Activated CD4-positive, CD25-positive, alpha-beta regulatory T cell treated with anti-CD3 and anti-CD28 coated beads, Interleukin-2, amount 50 U/mL, for 72 hours (primary cell): ENCODE measurements around the gene NPEPL1.
"Not testable (repeated sequence)": the region's sequence is repeated elsewhere in the genome, so short reads cannot be mapped to it uniquely, and the experiment has no call there.

Source experiments
- DNase-seq: peaks from one replicate; pipeline ENCODE4 v3.0.0; 2021

NPEPL1 gene, protein sequence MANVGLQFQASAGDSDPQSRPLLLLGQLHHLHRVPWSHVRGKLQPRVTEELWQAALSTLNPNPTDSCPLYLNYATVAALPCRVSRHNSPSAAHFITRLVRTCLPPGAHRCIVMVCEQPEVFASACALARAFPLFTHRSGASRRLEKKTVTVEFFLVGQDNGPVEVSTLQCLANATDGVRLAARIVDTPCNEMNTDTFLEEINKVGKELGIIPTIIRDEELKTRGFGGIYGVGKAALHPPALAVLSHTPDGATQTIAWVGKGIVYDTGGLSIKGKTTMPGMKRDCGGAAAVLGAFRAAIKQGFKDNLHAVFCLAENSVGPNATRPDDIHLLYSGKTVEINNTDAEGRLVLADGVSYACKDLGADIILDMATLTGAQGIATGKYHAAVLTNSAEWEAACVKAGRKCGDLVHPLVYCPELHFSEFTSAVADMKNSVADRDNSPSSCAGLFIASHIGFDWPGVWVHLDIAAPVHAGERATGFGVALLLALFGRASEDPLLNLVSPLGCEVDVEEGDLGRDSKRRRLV

DNA sequence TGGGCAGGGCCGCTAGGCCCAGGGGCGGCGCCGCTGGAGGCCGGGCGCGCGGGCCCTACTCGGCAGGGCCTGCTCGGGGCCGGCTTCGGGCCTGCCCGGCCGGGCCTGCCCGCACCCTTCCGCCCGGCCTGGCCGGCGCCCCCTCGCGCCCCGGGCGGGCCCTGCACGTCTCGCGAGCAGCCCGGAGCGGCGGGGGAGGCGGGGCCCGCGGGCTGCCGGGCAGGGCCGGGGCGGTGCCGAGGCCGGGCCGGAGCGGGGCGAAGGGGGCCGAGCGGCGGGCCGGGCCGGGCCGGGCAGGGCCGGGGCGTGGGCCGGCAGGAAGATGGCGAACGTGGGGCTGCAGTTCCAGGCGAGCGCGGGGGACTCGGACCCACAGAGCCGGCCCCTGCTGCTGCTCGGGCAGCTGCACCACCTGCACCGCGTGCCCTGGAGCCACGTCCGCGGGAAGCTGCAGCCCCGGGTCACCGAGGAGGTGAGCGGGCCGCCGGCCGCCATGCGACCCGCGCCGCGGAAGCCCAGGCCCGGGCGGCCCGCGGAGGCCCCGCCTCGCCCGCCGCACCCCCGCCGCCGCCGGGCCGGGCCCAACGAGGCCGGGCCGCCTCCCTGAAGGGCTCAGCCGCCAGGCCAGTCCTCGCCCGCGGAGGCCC, at the start of gene NPEPL1:
Gene NPEPL1, plus strand, starts transcription at position 222 of the 647 bp plus-strand sequence. Its CDS starts 101 bp downstream, at position 323.
- DNase-seq: peak; percentile 82

DNA sequence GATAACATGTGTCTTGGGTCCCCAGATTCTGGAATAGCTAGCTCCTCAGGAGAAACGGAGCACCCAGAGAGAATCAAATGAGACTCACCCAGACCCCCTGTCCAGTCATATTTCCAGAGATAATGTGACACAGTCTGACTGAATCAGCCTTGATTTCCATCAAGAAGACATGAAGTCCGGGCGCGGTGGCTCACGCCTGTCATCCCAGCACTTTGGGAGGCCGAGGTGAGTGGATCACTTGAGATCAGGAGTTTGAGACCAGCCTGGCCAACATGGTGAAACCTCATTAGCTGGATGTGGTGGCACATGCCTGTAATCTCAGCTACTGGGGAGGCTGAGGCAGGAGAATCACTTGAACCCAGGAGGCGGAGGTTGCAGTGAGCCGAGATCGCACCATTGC, 49.7 kb upstream of the NPEPL1 start:
- not testable (repeated sequence) for DNase-seq

DNA sequence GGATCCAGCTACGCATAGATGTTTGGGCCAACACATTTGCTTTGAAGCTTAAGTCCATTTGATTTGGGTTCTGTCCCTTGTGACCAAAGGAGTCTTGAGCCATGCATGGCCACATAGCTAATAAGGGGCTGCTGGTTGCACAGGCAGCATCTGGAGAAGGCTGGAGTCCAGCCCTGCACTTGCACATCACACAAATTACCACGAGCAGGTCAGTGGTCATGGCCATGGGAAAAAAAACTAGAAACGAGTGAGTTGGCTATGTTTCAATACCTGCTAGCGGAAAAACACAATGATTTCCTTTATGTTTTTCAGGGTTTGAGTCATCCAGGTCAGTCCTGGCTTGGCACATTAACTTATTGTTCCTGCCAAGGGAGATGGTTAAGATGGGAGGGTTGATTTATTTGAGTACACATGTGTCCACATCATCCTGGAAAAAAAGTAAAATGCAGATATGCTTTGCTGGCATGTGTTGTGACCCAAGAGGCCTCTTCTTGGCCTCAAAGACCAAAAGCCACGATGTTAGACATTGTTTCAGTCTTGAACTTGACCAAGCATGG, 47.1 kb upstream of the NPEPL1 start:
- DNase-seq: no peak

DNA sequence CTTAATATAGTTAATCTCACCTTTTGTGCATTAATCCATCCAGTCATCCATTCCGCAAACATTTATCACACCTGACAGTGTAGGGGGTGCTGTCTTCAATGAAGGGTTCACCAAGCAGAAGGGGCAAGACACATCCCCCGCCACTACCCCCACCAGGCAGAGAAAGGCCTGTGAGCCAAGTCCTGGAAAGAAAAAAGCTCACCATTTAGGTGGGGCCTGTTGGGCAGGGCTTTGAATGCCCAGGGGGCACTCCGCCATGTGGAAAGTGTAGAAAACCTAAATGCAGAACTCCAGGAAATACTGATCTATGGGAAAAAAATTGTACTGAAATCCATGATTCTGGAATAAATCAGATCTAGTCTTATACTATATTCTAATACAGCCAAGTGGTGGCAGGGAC, 46.3 kb upstream of the NPEPL1 start:
- DNase-seq: no peak

DNA sequence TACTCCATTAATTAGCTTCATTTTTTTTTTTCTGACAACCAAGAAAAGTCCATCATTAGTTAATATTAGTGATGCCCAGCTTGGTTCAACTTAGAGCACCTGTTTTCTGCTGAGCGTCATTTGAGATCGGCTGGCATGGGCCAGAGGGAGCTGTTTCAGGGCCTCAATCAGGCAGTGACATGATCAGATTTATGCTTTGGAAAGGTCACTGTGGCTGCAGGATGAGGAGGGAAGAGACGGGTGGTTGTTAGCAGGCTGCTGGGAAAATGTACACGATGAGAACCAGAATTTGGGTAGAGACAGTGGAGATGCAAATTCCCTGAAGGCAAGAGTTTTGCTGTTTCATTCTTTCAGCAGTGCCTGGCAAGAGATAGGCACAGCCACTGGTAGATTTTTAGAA, 45.9 kb upstream of the NPEPL1 start:
- no peak for DNase-seq

DNA sequence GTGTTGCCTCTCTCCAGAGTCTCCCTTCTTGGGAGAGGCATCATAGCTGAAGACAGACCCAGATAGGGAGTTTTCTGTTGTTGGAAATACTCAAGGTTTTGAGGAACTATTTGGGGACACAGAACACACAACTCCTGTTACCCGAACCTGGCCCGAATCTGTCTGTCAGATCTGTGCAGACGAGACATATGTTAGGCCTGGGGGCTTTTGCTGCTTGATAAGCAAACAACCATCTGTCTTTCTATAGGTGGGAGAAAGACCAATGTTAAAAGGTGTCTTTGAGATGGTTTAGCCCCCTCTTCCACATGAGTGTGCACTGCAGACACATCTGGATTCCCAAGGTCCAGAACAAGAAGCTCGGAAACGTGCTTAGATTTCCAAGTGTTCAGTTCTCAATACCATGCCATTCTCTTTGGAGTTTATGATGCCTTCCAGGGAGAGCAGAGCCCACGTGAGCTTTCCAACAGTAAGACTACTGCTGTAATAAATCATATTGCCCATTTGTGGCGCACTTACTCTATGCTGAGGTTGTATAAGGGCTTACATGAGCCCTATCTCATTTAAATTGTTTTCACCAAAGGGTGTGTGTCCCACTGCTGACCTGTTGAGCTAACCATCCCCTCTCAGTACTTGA, 45.3 kb upstream of the NPEPL1 start:
- DNase-seq: no peak

DNA sequence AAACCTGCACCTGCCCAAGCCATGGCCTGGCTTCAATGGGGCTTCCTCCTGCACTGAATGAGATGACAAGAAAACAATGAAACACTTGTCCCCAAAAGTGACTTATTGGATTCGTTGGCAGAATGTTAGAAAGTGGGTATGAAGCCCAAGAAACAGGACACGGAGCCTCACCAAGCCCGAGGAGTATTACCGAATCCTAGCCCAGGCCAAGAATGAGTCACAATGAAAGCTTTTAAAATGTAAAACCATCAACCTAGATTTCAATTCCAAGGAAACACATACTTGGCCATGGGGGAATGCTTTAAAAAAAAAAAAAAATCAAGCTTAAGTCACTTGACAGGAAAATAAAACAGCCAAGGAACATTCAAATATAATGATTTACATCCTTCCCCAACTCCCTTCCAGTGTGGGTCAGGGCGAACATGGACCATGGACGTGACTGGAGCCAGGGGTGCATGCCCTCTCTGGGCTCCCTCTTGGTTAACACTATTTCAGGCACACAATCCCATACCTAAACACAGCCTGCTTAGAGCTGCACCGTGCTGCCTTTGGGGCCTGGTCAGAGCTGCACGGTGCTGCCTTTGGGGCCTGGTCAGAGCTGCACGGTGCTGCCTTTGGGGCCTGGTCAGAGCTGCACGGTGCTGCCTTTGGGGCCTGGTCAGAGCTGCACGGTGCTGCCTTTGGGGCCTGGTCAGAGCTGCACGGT, 44.7 kb upstream of the NPEPL1 start:
- DNase-seq: no peak

DNA sequence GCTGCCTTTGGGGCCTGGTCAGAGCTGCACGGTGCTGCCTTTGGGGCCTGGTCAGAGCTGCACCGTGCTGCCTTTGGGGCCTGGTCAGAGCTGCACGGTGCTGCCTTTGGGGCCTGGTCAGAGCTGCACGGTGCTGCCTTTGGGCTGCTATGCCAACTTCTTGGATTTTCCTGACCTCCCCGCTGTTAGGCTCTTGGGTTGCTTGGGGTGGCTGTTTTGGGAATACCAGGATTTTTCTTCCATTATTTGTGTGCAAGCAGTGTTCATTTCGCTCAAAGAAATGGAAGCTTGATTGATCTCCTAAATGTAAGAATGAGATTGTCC, 44.1 kb upstream of the NPEPL1 start:
- not testable (repeated sequence) for DNase-seq

DNA sequence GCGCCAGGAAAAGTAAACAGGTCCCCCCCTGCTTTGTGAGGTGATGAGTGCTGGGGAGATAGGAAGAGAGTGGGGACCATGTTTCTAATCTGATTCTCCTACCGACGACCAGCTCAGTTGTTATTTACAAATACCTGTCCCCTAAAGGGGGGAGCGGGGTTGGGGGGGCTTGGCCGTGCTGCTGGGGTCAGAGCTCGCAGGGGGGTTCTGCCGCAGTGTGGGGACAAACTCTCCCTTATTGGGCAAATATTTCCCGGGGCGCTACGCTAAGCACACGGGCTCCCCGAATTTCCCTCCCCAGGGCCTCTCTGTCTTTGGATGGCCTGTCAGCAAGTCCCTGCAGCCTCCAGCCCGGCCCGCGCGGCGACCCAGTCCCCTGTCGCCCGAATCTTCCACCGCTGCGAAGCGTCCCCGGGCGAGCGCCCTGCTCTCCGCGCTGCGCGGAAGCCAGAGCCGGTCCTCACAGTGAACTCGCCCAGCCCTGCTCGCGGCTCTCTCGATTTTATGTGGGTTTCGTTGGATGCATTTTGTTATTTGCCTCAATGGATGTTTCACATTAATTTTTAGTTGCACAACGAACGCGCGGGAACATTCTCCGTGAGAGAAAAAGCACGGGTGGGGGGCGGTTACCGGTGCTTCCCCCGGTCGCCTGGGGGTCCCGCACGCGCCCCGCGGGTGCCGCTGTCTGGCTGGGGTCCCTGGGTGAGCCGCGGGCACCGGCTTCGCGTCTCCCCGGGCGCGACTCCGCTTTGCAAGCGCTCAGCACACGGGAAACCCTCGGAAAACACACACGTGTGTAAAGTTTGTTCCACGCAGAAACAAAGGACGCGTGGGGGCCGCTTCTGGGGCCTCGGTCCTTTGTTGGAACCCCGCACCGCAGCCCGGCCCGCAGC, 43.1 kb upstream of the NPEPL1 start:
- DNase-seq: peak; percentile 51

DNA sequence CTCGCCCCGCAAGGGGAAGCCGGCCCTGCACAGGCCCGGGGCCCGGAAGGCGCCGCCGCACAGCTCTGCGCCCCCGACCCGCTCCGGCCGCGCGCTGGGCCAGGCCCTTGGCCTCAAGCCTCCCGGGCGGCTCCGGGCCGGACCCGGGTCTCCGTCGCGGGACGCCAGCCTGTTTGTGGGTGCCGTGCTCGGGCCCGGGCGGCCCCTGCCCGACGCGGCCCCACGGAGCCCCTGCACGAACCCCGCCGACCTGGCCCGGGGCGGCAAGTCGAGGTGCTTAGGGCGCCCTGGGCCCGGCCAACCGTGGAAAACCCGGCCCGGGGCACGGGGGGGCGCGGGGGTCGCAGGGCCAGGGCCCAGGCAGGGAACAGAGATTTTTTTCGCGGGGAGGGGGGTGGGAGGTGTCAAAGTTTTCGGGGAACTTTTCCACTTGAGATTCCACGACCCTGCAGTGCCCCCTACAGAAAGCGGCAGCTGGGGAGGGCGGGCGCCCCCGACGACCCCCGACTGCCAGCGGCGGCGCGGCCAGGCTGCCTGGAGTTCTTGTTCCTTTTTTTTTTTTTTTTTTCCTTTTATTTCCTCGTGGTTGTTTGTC, 42.3 kb upstream of the NPEPL1 start:
- DNase-seq: peak; percentile 60

DNA sequence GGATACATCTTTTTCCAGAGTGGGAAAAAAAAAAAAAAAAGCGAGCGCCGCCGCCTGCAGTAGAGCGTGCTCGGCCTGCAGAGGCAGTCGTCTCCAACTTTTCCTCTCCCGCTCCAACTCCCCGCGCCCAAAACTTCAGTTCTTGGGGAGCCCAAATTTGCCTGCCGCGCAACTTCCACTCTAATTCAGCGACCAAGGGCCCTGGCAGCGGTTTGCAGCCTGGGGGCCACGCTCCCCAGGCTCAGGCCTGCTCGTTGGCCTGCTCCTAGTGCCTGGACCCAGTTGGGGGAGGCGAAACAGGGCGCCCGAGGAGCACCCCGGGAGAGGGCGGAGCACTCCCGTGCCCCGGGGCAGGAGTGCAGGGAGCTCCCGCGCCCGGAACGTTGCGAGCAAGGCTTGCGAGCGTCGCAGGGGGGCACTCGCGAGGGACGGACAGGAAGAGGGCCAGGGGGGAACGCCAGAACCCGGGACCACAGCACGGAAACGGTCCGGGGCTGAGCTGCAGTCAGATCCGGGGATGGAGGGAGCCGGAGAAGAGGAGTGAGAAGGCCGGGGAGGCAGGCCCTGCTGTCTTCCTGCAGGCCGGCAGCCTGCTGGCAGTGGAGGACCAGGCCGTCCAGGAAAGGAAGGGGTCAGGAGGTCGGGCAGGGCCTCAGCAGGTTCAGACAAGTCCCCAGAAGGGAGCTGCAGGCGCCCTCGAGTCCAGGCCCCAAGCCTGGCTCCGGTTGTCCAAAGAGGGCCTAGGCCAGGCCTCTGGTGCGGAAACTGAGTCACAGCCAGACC, 41.6 kb upstream of the NPEPL1 start, which contains the start of gene STX16:
Gene STX16, plus strand, starts transcription at position 508 of the 783 bp plus-strand sequence. CDS start 724 bp downstream, outside the sequence.
- DNase-seq: peak; percentile 83

DNA sequence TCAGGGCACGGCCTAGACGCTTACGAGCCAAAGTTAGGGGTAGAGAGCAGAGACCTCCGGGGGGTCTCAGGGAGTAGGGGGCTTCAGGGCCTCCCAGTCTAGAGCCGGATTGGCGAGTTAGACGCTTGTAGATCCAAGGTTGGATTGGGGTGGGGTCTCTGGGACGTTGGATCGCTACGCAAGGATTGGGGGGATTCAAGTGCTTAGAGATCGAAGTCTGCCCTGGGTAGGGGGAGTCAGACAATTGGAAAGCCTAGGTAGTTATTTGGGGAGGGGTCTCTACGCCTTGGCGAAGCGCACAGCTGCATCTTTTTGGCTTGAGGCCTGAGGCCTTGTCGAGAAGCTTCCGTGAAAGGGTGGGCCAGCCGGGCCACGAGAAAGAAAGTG, 41.0 kb upstream of the NPEPL1 start:
- no peak for DNase-seq

DNA sequence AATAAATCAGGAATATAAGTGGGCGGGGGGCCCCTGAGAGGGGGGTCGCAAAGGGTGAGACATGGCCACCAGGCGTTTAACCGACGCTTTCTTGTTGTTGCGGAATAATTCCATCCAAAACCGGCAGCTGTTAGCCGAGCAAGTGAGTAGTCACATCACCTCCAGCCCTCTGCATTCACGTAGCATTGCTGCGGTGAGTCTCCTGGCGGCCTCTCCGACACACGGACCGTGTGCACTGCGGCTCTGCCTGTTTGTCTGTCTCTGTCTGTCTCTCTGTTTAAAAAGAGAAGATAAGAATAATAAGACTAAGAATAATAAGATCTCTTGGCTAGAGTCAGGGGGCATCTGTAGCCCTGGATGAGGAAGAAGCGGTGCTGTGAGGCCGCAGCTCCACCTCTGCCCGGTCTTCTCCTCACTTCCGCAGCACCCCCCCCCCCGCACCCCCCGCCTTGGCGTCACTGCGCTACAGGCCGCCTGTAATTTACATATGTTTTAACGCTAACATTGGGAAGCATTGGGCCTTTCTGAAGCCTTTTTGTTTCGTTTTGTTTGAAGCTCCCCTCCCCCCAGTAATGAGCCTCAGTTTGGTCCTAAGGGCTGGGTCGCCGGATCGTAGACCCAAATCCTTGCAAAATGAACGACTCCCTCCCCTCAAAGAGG, 40.5 kb upstream of the NPEPL1 start:
- DNase-seq: peak; percentile 69

DNA sequence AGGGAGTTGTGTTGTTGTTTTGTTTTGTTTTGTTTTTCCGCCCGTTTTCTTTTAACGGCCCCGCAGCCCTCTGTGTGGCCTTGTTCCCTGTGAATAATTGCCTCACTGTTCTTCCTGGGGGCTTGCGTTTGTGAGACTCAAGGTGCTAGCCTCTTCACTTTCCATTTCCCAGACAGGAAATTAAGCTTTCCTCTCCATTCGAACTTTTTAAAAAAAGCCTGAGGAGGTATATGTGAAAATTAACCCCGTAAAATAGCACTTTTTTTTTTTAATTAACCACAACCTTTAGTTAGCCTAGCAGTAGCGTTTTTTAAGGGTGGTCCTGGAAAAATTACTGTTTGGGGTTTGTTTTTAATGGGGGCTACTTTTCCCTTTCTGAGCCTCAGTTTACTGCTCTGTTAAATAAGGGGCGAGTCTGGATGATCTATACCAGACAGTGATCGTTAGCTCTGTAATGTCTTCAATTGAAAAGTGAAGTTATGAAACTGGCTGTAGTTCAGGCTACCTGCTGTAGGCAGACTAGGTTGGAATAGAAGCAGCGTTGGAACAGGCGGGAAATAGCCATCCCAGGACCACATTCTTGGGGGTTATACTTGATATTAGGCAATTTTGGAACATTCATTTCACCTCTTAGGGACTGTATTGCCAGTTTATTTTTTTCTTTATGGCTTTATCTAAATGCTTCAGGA, 39.9 kb upstream of the NPEPL1 start:
- DNase-seq: no peak

DNA sequence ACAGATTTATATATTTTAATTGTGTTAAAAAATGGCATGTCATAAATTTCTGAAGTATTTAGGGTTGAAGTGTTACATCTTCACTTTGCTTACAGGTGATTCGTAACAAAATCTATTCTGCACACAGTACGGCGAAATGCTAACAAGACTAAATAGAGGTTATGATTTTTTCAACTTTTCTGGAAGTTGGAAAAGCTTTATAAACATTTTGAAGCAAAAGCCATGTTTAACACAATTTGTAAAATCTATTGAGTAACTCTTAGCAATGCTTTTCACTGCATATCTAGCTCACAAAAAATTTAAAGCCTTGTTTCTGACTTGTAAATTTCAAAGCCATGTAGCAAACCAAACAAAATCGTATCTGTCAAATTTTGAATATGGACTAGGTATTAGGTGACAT, 38.3 kb upstream of the NPEPL1 start:
- no peak for DNase-seq

DNA sequence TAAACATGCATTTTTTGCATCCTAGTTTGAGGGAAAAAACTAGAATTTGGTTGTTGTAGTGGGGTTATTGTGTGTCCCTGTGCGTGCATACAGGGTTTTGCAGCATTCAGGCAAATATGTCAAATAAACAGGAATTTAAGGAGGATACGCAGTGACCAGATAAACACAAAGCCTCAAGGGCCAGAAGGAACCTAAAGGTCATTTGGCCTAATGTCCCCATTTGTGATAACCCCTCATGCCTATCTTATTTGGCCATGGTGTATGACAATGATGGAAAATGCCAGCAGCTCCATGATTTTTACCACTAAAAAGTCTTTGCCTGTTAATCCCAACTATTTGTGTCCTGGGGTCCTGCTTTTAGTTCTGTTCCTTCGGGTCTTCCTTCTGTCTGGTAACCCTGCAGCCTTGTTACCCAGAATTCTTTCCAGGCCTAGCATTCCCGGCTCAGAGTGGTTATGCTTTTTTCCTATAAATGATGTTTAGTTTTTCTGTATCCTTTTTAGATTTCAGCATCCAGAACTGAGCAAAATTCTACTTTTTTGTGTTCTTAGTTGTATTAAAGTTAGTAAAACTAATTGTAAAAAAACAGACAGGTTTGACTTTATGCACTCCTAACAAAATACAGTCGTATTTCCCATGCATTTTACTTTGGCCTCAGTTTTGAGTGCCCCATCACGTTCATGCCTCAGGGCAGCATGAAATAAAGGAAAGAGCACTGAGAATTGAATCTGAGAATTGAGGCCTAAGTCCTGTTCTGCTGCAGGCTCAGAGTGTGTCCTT, 37.1 kb upstream of the NPEPL1 start:
- DNase-seq: no peak

DNA sequence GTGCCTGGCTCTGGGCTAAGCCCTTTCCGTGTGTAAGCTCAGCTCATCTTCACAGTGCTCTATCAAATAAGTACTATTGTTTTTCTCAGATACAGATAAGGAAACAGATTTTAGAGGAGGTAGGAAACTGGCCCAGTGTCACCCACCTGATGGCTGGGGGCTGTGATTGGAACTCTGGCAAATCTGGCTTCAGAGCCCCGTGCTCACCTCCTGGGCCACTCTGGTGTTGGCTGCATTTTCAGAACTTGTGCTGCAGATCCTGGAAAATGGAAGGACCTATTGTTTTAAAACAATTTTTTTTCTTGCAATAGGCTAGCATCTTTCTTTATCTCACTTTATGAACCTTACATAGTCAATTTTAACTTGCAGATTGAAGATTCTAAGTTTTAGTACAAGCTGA, 35.8 kb upstream of the NPEPL1 start:
- DNase-seq: no peak

DNA sequence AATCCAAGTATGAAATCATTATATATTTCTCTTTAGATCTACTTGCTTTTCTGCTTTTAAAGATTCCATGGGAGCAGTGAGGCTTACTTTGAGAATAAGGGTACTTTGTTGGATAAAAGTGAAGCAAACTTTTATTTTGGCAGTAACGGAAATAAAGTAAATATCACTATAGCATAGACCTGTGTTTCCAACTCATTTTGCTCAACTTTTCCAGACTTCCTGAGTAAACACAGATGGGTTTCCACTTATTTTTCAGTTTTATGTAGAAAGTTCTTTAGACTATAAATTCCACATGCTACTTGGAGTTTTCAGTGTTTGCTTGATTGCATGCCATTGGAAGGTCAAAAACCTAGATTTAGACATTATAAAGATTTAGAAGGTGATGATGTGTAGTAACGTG, 35.3 kb upstream of the NPEPL1 start:
- no peak for DNase-seq
